ENCODE data around the gene ARRDC3. TPM values are rescaled to one million over a fixed set of nuclear protein-coding genes. Genes with fewer than 3 reads are reported as not detected.

Gene ARRDC3
- total RNA-seq, 1 donor from 2014 or later = 109 TPM

DNA sequence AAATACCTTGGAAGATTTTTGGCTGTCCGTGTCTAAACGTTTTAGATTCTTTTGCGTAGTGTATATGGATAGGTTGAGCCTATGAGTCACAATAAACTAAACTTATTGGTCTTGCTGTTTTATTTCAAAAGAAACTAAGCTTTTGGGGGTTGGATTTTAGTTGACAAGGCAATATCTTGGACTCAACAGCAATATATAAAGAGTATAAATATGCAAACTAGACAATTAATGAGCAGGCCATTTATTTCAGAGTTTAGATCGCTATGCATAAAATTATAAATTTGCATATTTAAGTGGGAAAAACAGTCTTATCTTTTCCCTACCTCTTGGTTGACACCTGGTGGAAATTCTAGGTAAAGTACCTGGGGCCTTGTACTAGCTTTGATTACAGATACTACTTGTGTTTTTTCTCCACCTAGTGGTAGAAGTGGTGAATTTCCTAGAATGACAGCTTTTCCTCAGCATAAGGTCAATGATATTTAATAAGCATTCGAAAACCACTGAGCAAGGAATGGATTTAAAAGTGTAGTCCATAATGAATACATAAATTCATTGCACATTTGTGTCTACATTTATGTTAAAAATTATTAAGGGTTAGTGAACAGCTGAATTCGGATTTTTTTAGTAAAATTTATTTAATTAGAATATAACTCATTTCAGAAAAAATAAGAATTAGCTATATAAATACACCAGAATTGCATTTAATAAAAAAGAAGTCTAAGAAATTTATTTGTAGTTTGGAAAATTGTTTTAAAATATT lies 1.7 kb upstream of the ARRDC3 start:
- no peak for DNase-seq
- Mint-ChIP-seq H3K4me3 (ENCODE audit: unreplicated experiment) (peak overlapping the region; percentile 100), H3K27me3 (ENCODE audit: unreplicated experiment) (peaks cover 25% of the 10 kb centered on the region)

DNA sequence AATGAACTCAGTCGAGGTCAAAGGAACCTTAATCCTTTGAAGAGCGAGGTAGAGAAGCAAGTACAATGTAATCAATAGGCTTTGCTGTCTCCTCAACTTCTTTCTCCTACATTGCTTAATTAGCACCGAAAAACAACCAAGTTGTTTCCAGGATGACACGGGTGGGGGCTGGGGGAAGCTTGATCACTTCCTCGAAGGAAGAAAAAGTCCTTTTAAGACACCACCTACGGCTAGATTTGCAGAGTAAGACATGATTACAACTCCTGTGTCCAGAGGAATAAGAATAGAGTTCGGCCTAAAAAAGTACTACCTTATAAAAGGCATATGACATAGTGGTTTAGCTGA lies 811 bp upstream of the ARRDC3 start:
- H3K36me3 Mint-ChIP-seq (ENCODE audit: unreplicated experiment) = no peaks in the 10 kb centered on the region
- TF ChIP-seq, protein P1, sequence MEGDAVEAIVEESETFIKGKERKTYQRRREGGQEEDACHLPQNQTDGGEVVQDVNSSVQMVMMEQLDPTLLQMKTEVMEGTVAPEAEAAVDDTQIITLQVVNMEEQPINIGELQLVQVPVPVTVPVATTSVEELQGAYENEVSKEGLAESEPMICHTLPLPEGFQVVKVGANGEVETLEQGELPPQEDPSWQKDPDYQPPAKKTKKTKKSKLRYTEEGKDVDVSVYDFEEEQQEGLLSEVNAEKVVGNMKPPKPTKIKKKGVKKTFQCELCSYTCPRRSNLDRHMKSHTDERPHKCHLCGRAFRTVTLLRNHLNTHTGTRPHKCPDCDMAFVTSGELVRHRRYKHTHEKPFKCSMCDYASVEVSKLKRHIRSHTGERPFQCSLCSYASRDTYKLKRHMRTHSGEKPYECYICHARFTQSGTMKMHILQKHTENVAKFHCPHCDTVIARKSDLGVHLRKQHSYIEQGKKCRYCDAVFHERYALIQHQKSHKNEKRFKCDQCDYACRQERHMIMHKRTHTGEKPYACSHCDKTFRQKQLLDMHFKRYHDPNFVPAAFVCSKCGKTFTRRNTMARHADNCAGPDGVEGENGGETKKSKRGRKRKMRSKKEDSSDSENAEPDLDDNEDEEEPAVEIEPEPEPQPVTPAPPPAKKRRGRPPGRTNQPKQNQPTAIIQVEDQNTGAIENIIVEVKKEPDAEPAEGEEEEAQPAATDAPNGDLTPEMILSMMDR (IDR thresholded peaks at IDR 0.05; ENCODE audit: partially characterized antibody, unreplicated experiment) = no peak

More for the DNA sequence above, 1.7 kb upstream of the ARRDC3 start:
- TF ChIP-seq, protein P1 (IDR thresholded peaks at IDR 0.05; ENCODE audit: partially characterized antibody, unreplicated experiment) = peak; percentile 98
- H3K4me1 Mint-ChIP-seq (ENCODE audit: low read depth, unreplicated experiment) = peaks cover 3% of the 10 kb centered on the region
- H3K27ac Mint-ChIP-seq (ENCODE audit: unreplicated experiment) = peak overlapping the region; percentile 100
- peaks cover 27% of the 10 kb centered on the region for H3K9me3 Mint-ChIP-seq (ENCODE audit: unreplicated experiment)
- H3K36me3 Mint-ChIP-seq (ENCODE audit: unreplicated experiment) = no peaks in the 10 kb centered on the region

DNA sequence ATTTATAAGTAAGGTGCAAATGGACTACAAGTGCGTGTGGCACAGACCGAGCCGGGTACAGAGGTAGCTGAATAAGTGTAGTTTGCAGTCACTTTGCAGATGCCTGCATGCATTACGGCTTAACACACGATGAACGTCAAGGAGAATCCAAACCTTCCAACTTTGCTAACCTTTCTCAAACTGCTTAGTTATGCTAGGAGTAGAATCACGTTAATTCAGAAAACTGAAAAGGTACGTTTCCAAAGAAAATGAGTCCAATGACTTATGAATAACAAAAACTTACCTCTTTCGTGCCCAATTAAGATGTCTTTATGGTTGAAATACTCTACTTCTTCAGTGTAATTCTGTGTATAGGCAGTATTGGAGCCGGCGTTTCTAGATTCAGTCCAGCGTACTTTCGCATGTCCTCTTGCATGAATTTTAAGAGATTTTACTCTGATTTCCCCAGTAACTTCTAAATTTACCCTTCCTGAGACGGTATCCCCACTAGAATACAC lies 539 bp downstream of the ARRDC3 start:
- Mint-ChIP-seq H3K4me3 (ENCODE audit: unreplicated experiment) (peak overlapping the region; percentile 100), H3K27ac (ENCODE audit: unreplicated experiment) (peak overlapping the region; percentile 100), H3K36me3 (ENCODE audit: unreplicated experiment) (no peaks in the 10 kb centered on the region), H3K4me1 (ENCODE audit: low read depth, unreplicated experiment) (peaks cover 5% of the 10 kb centered on the region), H3K9me3 (ENCODE audit: unreplicated experiment) (peaks cover 27% of the 10 kb centered on the region), H3K27me3 (ENCODE audit: unreplicated experiment) (peaks cover 27% of the 10 kb centered on the region)
- no peak for DNase-seq
- TF ChIP-seq, protein P1 (IDR thresholded peaks at IDR 0.05; ENCODE audit: partially characterized antibody, unreplicated experiment) = no peak

More for the DNA sequence above, 811 bp upstream of the ARRDC3 start:
- peak overlapping the region; percentile 100 for H3K4me3 Mint-ChIP-seq (ENCODE audit: unreplicated experiment)
- peak overlapping the region; percentile 100 for H3K27ac Mint-ChIP-seq (ENCODE audit: unreplicated experiment)
- H3K9me3 Mint-ChIP-seq (ENCODE audit: unreplicated experiment) = peaks cover 27% of the 10 kb centered on the region
- H3K4me1 Mint-ChIP-seq (ENCODE audit: low read depth, unreplicated experiment) = peaks cover 3% of the 10 kb centered on the region
- H3K27me3 Mint-ChIP-seq (ENCODE audit: unreplicated experiment) = peaks cover 27% of the 10 kb centered on the region
- no peak for DNase-seq

DNA sequence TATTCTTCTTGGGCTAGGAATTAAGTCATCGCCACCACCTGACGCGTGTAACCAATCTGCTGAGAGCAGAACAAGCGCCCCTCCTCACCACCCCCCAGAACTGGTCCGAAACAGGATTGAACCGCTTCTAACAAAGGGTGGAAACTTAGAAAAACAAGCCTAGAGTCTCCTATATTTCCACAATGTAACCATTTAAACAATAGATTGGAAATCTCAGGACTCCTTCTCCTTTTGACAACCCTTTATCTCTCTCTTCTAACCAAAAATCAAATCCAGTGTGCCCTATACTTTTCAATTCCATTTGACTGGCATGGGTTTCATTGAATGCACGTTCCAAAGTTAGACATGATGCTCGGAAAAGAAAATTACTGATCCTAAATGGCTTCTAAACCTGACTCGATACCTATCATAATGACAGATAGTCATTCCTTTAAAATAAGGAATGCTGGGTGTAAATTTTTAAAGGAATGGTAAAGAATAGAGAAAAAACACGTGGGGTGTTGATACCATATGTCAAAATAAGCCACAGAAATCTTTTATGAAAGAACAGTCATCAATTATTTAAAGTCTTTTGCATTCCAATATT lies 1.2 kb downstream of the ARRDC3 start:
- peak overlapping the region; percentile 100 for H3K4me3 Mint-ChIP-seq (ENCODE audit: unreplicated experiment)
- H3K27me3 Mint-ChIP-seq (ENCODE audit: unreplicated experiment) = peaks cover 27% of the 10 kb centered on the region
- H3K9me3 Mint-ChIP-seq (ENCODE audit: unreplicated experiment) = peaks cover 27% of the 10 kb centered on the region
- peak; percentile 74 for DNase-seq
- TF ChIP-seq, protein P1 (IDR thresholded peaks at IDR 0.05; ENCODE audit: partially characterized antibody, unreplicated experiment) = no peak
- peak overlapping the region; percentile 100 for H3K27ac Mint-ChIP-seq (ENCODE audit: unreplicated experiment)
- no peaks in the 10 kb centered on the region for H3K36me3 Mint-ChIP-seq (ENCODE audit: unreplicated experiment)
- H3K4me1 Mint-ChIP-seq (ENCODE audit: low read depth, unreplicated experiment) = peaks cover 7% of the 10 kb centered on the region

Data from glutamatergic neuron (in vitro differentiated cells).